Measurements from ENCODE around the gene ZNF488.

ZNF488 gene

DNA sequence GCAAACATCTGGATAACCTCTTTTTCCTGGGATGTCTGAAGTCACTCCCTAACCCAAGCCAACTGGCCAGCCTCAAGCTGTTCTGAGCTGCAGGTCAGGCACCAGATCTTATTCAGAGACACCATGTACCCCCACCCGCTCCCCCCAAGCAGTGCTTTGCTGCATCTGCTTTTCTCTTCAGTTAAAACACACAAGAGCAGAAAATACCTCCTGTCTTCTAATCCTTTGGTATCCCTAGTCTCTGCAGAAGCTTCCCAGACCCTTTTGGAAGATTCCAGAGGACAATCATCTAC is 3.0 kb downstream of the ZNF488 start:
- DNase-seq, result no peak

DNA sequence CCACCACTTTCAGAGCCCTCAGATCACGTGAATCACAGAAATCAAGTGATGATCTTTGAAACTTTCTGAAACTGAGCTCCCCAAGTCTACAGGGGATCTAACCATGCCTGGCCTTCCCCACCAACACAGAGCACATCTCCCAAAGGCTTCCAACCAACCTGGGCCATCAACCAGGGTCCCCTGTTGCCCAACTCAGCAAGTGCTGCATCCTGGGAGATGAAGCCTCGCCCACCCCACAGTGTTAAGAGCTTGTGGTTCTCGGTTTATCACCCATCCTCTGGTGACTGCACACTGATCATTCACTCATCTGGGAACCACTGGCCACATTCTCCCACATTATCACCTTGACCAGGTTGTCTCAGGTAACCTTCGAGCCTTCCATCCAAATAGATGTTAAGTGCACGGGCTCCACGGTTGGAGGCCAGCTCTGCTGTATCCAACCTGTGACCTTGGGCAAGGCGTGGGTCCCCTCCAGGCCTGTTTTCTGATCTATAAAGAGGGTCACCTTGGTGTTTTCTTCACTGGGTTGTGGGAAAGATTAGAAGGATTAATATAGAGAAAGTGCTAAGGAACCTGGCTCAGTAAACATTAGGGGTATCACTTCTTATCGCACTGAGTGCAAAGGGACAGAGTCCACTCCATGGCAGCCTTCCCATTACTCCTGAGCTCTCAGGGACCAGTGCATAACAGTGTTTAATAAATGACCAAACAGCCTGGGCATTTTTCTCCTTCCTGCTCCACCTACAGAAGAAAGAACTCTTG is 3.6 kb downstream of the ZNF488 start:
- no peak for DNase-seq

DNA sequence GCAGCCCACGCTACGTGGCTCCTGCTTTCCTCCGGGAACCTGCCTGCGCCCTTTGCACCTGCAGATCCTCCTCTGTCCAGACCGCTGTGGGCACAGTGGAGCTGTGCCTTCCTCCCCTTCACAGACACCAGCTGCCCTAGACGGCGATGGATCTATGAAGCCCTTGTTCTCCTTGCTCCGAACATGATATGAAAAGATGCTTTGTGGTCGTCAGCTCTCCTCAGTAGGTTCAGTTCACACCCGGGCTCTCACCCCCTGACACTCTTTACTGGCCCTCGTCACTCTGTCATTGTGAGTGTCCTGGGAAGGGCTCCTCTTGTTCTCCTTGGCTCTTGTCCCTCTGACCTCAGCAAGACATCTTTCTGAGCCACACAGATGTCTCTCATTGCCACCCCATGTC is 4.2 kb downstream of the ZNF488 start:
- no peak for DNase-seq

DNA sequence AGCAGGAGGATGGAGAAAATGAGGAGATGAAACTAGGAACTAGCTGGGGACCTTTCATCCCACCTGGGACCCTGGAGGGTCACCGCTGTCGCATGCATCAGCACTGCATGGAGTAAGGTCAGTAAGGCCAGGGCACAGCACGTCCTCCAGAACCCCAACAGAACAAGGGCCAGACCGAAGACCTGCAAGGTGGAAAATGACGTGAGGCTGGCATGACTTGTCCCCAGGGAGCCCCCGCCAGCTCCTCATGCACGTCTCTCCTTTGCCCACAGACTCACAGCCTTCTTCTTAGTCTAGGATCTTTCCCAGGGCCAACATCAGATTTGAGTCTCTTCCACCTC is 4.7 kb downstream of the ZNF488 start:
- DNase-seq, result no peak

DNA sequence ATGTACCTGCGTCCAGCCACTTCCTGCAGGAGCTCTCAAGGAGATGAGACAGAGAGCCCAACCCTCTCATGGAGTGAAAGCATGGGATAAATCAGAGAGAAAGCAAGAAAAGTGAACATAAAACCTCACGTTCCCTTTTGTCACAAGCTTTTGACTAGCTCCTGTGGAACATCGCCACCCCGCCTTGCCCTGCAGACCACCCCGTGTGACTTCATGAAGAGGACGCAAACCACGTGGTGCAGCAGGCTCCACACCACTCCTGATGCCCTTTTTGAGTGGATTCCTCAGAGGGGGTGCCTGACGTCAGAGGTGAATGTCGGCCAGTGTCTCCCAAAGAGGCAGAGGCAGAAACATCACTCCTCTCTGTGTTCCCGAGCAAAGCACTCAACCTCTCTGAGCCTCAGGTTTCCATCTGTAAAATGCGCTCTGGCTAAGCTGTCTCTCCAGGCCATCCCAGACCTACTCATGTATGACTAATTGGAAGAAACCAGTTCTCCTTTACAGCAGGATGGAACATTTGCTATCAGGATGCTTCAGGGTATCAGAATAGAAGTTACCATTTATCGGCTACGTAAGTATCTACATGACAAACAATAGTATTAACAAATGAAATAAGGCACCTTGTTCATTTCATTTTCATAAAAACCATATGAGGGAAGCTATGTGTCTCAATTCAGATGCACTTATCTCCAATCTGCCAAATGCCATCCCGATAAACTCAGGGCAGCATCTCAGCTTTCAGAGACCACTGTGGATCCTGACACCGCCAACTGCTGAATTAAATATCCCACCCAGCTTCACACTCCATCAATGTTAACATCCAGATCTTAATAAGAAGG is 5.3 kb downstream of the ZNF488 start:
- no peak for DNase-seq

DNA sequence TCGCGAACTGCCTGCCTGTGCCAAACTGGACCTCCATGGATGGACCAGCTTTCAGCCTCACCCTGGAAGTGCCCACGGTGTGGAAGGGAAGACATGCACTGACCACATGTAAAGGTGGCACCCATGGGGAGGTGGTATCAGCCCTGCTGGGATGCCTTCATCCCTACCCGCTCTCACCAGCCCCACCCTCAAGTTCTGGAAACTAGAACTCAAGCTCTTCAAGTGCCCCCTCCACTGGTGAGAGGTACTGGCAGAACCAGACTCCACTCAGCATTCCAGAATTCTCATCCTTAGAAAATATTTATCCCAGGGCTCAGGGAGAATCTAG is 5.9 kb downstream of the ZNF488 start:
- no peak for DNase-seq

DNA sequence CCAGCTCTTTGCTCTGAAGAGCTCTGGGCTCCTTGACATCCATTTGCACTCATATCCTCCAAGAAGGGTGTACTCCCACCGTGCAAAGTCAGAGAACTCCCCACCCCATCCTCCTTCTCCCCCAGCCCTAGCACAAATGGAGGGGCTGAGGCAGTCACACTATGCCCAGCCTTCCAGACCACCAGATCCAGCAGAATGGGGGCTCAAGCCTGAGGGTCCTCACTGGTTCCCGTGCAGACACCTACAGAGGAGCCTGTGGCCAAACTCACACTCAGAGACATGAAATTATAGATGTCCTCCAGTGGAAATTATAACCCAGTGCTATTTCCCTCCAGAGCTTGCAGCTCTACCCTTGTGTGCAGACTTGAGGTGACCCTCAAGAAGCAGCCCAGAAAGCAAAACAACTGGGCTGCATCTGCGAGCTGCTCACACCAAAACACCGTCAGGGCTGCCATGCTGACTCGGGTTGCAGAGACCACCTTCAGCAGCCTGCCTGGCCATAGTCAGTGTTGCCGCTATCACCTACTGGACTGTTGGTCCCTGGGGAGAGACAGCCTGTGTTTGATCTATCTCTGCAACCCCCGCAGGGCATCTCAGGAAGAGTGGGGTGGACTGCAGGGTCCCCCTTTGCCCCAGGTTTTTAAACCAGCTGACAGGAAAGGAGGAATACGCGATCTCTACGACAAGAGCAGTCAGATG is 7.4 kb downstream of the ZNF488 start:
- no peak for DNase-seq

DNA sequence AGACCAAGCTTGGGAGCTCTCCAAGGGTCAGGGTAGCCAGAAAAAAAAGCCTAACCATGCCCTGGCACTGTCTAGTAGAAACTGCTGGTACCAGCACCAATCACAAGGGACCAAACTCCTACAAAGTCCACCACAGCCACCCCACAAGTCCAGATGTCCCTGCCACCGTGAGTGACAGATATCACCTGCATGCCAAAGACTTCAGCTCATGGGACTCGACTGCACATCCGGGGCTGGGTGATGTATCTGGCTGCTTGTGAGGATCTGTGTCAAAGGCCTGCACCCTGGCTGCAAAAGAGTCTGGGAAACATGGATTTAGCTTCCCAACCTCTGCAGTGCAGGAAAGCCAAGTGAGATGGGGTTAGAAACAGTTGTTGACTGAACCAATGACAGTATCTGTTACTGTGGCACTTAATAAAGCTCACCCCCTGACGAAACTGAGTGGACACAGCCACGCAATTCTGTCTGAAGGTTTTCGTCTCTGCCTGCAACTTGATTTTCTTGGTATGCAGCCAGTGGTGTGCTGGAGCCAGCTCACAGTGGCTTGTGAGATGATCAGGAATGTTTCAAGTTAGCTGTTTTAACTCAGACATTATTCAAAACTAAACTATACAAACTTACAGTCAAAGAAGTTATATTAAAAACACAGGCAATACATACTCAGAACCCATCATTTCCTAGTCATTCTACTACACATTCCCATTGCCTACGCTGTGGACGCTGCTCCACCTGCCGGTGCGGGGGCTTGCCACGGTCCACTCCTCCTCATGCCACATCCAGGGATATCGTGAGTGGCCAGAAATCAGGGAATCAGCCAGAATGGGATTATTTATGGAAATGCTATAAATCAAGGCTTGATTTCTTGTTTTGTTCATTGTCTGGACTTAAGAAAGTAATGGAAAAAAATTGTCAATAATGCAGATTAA is 9.2 kb downstream of the ZNF488 start:
- no peak for DNase-seq

DNA sequence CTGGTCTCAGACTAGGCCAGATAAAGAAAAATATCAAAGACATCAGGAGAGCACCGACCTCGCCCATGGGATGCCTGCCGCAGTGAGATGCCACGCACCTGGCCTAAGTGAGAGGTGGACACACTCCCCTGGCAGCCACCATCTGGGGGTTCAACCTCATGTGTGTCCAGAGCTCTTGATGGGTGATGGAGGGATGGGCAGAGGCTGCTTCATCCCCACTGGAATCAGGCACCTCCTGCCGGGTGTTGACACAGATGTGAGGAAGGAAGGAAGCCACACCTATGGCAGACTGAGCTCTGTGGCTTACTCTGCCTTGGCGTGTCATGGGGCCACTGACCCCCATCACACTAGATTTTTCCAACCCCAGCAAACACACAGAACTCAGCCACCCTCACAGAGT is 11.4 kb downstream of the ZNF488 start:
- DNase-seq, result no peak

DNA sequence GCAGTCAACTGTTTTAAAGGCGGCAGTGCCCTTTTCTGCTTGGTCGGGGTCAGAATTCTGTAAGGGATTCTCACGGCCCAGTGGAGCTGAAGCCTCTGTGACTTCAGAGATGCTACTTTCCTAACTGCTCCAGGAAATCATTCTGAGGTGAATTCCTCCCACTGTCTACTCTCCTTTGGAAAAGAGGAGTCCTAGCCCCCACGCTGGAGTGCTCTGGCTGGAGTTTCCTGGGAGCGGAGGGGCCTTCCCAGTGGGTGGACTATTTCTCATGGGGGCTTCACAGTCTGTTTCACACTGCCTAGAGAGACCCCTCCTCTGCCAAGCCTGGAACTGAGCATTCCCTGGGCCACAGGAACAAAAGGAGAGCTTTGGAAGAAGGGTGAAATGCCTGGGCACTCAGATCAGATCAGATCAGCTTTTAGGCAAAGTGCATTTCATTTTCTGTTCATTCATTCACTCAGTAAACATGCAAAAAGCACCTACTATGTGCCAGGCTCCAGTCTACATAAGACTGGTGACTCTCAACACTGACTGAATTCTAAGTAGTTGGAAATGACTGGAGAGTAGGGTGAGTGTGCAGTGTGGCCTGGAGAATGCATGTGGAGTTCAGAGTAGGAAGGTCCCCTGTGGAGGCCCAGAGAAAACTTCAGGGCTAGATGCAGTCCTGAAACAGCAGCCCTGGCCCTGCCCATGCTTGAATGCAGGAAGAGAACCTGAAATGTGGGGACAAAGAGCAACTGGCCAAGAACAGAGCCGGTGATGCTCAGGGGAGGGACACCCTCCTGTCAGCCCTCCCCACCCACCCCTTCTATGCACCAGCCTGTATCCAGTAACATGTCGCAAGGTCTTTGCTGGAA is 12.2 kb downstream of the ZNF488 start:
- no peak for DNase-seq

DNA sequence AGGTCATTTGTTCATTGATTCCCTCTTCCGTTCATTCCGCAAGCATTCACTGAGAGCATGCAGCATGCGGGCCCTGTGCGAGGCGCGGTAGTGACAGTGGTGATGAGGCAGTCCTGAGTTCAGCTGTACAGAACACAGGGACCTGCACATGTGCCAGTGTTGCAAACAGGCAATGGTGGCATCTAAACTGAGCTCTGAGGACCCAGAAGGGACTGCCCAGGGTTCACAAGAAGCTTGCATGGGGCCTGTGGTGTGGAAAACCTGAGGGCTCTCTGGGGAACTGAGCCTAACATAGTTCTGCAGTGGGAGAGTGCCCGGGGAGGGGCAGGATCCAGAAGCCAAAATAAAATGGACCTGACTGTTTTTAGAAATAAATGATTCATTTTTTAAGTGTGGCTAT is 13.2 kb downstream of the ZNF488 start:
- DNase-seq, result no peak

DNA sequence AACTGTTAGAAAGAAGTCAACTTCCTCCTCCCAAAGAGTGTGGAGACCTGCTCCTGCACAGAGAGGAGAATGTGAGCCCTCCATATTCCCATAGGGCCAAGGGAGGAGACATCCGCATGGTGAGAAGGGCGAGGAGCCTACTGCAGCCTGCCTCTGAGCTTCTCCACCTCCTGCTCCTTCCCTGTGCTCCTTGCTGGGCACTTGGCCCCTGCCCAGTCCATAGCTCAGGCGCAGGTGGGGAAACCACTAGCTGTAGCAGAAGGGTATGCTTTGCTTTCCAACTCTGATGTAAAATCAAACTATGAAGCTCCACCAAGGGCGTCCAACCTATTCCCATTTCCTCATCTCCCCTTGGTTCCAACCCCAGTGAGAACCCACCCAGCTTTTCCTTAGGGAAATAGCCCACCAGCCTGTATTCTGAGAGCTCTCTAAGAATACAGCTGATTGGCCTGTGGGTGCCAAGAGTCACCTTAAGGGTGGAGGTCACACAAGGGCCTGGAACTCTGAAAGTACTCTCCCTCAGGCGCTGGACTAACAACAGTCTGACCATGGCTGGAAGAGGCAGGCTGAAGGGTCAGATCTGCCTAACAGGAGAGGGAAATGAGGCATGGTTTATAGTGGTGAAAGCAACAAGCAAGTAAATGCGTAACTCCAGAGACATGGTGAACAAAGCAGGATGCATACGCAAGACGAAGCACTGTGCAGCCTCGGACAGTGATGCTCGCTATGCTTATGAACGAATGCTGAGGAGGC is 13.9 kb downstream of the ZNF488 start:
- DNase-seq, result no peak

DNA sequence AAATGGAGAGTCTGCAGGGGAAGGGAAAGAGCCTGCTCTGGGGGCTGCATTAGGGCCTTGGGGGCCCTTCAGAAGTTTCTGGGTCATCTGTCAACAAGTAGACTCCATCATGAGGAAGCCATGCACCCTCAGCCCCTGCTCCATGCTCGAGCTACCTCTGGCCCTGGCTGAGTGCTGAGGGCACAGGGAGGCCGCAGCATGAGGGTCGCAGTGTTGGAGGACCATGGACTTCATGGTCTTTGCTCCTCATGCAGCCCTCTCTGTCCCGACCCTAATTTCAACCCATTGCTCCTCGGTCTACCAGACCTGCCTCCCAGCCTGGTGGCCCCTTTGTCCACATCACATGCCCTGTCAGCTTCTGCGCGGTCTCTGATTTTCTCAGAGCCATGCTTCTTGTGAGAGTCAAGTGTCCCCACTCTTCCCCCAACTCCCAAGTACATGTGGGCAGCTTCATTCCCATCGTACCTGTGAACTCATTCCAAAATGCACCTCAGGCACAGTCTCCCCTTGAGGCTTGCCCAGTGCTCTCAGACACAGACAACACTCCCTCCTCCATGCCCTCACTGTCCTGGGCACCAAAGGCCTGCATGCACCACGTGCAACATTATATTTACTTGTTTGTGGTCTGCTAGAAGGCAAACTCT is 14.7 kb downstream of the ZNF488 start:
- DNase-seq, result no peak

DNA sequence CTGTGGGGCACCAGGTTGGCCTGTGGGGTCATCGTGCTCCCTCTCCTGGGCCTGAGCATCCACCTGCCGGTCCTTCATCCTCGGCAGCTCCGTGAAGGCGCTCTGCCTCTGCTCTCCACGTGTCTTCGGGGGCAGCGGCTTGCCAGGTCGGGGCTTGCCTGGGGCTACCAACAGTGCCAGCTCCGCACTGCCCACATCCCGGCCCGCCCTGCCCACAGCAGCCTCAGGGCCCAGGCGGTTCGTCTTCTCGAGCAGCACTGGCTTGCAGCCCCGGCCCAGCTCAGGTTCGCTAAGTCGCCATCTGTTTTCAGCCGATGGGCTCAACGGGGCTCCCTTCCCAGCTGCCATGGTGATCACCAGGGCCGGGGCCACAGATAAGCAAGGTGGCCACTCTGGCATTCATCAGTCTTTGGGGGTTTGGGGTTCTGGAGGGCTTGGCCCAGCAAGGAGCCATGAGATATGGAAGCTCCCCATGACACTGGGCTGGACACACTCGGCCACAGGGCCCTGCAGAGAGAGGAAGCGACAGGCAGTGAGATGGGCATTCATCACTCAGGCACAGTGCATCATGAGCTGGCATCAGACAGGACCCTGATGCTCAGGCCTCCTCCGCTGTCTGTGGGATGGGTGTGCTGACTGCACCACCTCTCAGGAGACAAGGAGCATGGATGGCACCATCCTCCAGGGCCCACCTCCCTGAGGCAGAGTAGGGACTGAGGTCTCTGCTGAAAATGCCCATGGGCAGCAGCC is 15.5 kb downstream of the ZNF488 start:
- DNase-seq, result no peak

DNA sequence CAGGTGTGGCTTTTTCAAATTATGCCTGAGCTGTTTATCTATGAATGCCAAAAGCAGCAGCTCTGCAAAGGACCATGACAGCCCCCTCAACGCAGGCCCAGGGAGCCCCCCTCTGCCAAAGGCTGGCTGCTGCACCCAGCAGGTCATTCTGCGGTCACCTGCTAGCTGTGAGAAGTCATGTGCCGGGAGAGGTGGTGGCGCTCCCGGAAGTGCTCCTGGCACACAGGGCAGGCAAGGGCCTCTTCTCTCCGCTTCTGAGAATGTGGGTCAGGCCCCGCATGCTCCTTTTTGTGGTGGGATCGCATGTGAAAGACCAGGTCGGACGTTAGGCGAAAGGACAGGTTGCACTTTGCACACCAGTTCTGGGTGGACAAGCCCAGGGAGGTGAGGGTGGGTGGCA is 16.4 kb downstream of the ZNF488 start:
- DNase-seq, result no peak

DNA sequence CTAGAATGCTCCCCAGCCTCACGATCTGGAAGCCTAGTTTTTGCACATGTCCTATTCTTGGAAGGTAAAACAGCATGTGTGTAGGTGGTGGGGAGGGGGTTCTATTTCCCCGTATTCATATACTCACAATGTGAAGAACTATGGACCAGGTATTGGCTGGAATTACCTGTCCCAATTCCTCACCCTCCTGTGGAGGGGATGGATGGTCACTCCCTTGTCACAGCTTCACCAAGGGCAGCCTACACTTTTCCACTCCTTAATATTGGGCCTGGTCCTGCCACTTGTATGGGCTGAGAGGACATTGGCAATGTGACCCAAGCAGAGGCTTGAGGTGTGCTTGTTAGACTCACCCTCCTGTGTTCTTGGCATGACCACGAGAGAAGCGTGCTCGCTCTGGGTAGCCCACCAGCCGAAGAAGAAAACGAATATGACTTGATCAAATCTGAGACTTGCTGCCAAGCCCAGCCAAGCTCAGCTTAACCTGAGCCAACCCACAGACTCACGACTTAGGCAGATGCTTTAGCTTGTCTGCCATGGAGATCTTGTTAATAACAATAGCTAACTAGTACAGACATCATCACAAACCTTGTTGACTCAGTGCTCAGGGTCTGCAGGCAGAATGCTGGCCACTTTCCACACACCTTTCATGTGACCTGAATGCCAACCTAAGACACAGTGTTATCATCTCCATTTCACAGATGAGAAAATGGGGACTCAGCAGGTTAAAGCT is 17.2 kb downstream of the ZNF488 start:
- DNase-seq, result no peak

DNA sequence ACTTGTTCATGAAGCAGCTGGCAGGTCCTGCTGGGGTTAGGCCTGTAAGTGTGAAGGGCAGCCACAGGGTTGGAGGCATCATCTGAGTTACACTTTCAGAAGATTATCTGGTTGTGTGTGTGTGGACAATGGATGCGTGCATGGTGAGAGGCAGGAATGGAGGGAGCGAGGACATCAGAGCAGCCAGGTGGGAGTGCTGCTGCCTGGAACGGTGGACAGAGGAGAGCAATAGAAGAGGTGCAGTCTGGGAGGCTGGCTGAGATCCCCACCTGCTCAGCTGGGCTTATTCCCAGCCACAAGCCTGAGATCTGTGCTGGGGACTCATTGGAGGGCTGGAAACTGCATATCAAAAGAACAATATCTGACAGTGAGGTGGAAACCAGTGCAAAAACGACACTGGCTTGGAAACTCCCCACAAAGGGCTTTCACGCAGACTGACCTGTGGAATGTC is 17.9 kb downstream of the ZNF488 start:
- DNase-seq, result no peak

DNA sequence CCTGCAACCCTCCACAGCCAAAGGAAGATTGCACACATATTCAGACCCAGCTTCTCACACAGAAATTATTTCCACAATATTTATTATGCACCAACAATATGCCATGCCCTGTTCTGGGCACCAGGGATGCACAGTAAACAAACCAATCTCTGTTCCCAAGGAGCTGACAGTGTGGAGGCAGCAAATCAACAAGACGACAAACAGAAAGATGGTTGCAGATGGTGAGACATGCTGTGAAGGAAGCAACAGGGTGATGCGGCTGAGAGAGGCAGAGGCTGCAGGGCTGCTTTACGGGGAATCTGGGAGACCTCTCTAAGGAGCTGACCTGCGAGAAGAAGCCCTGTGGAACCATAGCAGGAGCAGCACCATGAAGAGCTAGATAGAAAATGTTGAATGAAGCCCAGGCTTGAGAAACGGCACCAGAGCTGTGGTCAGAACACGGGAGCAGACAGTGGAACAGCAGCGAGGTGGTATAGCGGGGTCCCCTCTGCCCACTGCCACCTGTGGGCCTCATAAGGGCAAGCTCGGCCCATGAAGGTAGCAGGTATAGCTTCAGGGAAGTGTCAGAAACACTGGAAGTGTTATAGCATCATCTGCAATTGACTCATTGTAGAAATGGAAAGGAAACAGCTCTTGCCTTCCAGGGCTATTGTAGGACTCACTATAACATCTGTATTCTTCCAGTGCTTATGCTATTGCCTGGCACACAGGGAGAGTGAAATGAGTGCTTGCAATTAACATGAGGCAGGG is 18.5 kb downstream of the ZNF488 start:
- DNase-seq, result no peak

DNA sequence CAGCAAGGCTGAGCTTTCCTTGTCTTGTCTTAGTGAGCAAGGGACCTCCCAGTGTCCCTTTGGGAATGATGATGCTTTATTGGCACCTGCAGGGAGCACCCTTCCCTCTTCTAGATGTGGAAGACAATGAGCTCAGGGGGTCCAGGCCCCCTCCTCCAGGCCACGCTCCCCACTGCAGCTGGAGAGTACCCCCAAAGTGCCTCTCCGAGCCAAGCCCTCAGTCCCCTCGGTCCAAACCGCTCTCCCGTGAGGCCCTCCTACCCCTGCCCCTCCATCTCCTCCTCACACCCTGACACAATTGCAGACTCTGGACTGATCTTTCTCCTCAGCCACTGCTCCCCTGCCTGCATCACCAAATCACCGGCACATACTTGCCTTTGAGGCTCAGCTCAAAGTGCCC is 19.2 kb downstream of the ZNF488 start:
- no peak for DNase-seq
